Naive B cell (primary cell): ENCODE data around the gene PACSIN1. TPM values are rescaled to one million over a fixed set of nuclear protein-coding genes. Genes with fewer than 3 reads are reported as not detected.

Experiments used
- ATAC-seq, 2 donors: fragments of 150-1000 bp; cut with Tn5 transposase; 2 replicates each; pipeline ENCODE4 v1.10.0; 2021; ENCODE audit warnings: low read depth in 2 of 2, mild to moderate bottlenecking in 2 of 2, moderate library complexity in 2 of 2
- DNase-seq: peaks from one replicate; pipeline ENCODE4 v3.0.0; 2022
- H3K27ac Mint-ChIP-seq, 6 donors: one replicate each; pipeline ENCODE4 v1.8.0; 2020 to 2022; ENCODE audit warnings: mild to moderate bottlenecking in 6 of 6, mixed read lengths in 6 of 6, moderate library complexity in 5 of 6, inconsistent platforms in 2 of 6
- H3K27me3 Mint-ChIP-seq, 3 donors: one replicate each; pipeline ENCODE4 v1.8.0; 2021 to 2022; ENCODE audit warnings: mixed read lengths in 3 of 3, mild to moderate bottlenecking in 1 of 3
- H3K36me3 Mint-ChIP-seq, 2 donors: one replicate each; pipeline ENCODE4 v1.8.0; 2020 to 2022; ENCODE audit warnings: mixed read lengths in 2 of 2, inconsistent platforms in 1 of 2, mild to moderate bottlenecking in 1 of 2
- H3K4me1 Mint-ChIP-seq, 3 donors: one replicate each; pipeline ENCODE4 v1.8.0; 2020 to 2022; ENCODE audit warnings: mixed read lengths in 3 of 3, inconsistent platforms in 1 of 3, mild to moderate bottlenecking in 1 of 3, moderate library complexity in 1 of 3
- H3K4me3 Mint-ChIP-seq, 8 donors: one replicate each; pipeline ENCODE4 v1.8.0; 2020 to 2022; ENCODE audit warnings: mild to moderate bottlenecking in 8 of 8, mixed read lengths in 8 of 8, moderate library complexity in 8 of 8, inconsistent platforms in 2 of 8
- H3K9me3 Mint-ChIP-seq, 7 donors: one replicate each; pipeline ENCODE4 v1.8.0; 2020 to 2022; ENCODE audit warnings: mixed read lengths in 7 of 7, mild to moderate bottlenecking in 5 of 7, inconsistent platforms in 2 of 7, moderate library complexity in 1 of 7
- polyA plus RNA-seq, 6 donors: library from polyadenylated mRNA; unstranded; fragments of 300-500 nt; fragmentation: Illumina TruSeq; gene quantifications; one replicate each; pipeline ENCODE4 v1.2.3, GENCODE V29; 2021; ENCODE audit warnings: low read depth in 6 of 6

PACSIN1 gene
- polyA plus RNA-seq, 6 donors from 2014 or later: not detected

GRCh38 chr6:34525431-34526175 is 59.7 kb downstream of the PACSIN1 start:
- DNase-seq: no peak
- H3K4me1 Mint-ChIP-seq: peaks cover 10 to 17% (median 12%) of the 10 kb centered on the region in 3 donors
- no peaks in the 10 kb centered on the region for H3K27me3 Mint-ChIP-seq
- no peaks in the 10 kb centered on the region for H3K9me3 Mint-ChIP-seq
- ATAC-seq: no peak
- H3K36me3 Mint-ChIP-seq: no peaks in the 10 kb centered on the region
- peak overlapping the region in 3 of 8 donors; percentile 9 to 86 (median 34) for H3K4me3 Mint-ChIP-seq
- no peak overlapping the region for H3K27ac Mint-ChIP-seq

GRCh38 chr6:34526241-34526972 is 60.5 kb downstream of the PACSIN1 start:
- no peaks in the 10 kb centered on the region for H3K9me3 Mint-ChIP-seq
- H3K27me3 Mint-ChIP-seq: no peaks in the 10 kb centered on the region
- peak overlapping the region in 2 of 6 donors; percentile 18 to 27 for H3K27ac Mint-ChIP-seq
- DNase-seq (no peak), ATAC-seq (no peak)
- H3K4me1 Mint-ChIP-seq: peaks cover 4 to 15% (median 12%) of the 10 kb centered on the region in 3 donors
- peak overlapping the region in 5 of 8 donors; percentile 41 to 68 (median 63) for H3K4me3 Mint-ChIP-seq
- H3K36me3 Mint-ChIP-seq: no peaks in the 10 kb centered on the region

DNA sequence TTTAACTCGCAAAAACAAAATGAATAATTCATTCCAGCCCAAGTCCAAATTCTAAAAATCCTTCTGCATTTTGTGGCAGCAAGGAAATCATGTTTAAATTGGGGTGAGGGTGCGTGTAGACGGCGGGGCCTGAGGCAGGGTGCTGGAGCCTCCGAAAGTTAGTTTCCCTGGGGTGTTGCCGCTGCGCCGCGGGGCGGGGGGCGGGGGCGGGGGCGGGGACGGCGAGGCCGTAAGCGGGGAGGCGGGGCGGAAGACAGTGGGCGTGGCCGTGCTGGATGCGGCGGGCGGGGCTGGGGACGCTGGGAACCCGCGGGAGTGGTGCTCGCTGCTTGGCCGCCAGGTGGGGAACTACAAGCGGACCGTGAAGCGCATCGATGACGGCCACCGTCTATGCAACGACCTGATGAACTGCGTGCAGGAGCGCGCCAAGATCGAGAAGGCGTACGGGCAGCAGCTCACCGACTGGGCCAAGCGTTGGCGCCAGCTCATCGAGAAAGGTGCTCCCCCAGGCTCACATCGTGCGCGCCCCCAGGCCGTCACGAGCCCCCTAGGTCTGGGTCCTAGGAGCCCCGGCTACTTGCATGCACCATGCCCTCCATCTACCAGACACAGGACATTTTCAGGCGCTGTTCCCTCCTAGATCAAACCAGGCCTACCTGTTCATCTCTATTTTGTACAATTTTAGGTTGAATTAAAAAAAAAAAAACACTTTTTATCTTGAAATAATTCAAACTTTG is 61.3 kb downstream of the PACSIN1 start:
- Mint-ChIP-seq H3K36me3 (no peaks in the 10 kb centered on the region), H3K4me3 (peak overlapping the region; percentile 7 to 84 (median 70)), H3K27ac (peak overlapping the region; percentile 59 to 94 (median 84)), H3K9me3 (peaks cover 0 to 2% (median 0%) of the 10 kb centered on the region in 7 donors), H3K27me3 (no peaks in the 10 kb centered on the region), H3K4me1 (peaks cover 0 to 8% (median 7%) of the 10 kb centered on the region in 3 donors)
- peak; percentile 96 to 98 for ATAC-seq
- peak; percentile 92 for DNase-seq

DNA sequence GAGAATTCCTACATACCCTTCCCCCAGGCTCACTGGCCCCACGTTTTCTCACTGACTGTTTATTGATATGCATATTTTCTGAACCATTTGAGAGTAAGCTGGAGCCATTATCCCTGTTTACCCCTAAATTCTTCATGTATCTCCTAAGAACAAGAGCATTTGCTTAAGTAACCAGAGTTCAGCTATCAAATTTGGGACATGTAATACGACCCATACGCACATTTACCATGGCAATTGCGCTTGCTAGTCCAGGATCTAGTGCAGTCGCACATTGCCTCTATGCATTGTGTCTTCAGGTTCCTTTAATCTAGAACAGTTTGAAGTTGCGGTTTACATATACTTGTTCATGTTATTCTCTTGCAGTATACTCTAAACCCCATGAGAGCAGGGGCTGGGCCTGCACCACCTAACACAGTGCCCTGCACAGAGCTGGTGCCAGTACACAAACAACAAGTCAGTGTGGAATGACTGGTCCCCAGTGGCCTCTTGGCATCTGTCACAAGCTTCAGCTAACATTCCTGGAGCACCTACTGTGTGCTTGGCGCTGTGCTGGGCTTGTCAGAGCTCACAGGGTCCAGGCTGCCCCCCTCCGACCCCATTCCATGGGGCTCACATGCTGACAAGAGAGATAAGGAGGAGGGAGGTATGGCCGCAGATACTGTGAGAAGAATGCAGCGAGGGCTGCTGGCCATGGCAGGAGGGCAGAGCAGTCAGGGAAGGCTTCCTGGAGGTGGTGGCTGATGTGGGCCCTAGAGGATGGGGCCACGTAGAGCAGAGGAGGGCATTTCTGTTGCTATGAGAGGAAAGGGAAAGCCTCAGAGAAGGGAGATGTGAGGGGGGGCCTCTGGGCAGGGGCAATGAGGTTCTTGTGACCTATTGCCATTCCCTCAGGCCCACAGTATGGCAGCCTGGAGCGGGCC is 62.1 kb downstream of the PACSIN1 start:
- no peak for DNase-seq
- peak overlapping the region in 5 of 6 donors; percentile 35 to 94 (median 92) for H3K27ac Mint-ChIP-seq
- H3K4me1 Mint-ChIP-seq: peaks cover 0 to 8% (median 7%) of the 10 kb centered on the region in 3 donors

DNA sequence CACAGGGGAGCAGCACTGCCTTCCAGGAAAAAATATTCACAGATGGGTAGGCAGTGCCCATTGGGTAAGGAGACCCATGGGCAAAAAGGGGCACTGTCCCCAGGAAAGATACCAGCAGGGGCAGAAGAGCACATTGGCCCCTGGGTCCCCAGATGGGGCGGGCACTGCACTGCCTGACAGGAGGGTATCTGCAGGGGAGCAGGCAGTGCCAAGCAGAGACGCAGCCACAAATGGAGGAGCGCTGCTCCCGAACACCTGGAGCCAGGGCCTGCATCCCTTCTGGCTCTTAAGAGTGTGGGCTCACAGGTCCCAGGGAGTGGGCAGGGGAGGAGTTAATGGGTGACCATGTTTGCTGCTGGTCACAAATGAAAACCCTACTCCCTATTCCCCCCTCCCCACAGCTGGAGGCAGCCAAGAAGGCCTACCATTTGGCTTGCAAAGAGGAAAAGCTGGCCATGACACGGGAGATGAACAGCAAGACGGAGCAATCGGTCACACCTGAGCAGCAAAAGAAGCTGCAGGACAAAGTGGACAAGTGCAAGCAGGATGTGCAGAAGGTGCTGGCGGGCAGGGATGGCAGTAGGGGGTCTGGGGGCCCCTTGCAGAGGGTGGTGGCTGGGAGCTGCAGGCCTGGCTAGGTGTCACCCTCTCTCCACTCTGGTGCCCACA is 63.3 kb downstream of the PACSIN1 start:
- no peak for ATAC-seq
- H3K4me3 Mint-ChIP-seq: peak overlapping the region in 1 of 8 donors; percentile 39
- peak overlapping the region in 1 of 6 donors; percentile 91 for H3K27ac Mint-ChIP-seq
- H3K4me1 Mint-ChIP-seq: peaks cover 0 to 8% (median 7%) of the 10 kb centered on the region in 3 donors
- peaks cover 0 to 2% (median 0%) of the 10 kb centered on the region in 7 donors for H3K9me3 Mint-ChIP-seq
- H3K27me3 Mint-ChIP-seq: no peaks in the 10 kb centered on the region
- no peaks in the 10 kb centered on the region for H3K36me3 Mint-ChIP-seq
- no peak for DNase-seq

More for the DNA sequence above, 62.1 kb downstream of the PACSIN1 start:
- no peak for ATAC-seq
- Mint-ChIP-seq H3K9me3 (peaks cover 0 to 2% (median 0%) of the 10 kb centered on the region in 7 donors), H3K27me3 (no peaks in the 10 kb centered on the region), H3K36me3 (no peaks in the 10 kb centered on the region), H3K4me3 (peak overlapping the region; percentile 2 to 84 (median 63))

GRCh38 chr6:34529665-34530327 is 63.9 kb downstream of the PACSIN1 start:
- DNase-seq (no peak), ATAC-seq (no peak)
- Mint-ChIP-seq H3K4me1 (peaks cover 0 to 8% (median 7%) of the 10 kb centered on the region in 3 donors), H3K4me3 (peak overlapping the region in 1 of 8 donors; percentile 39), H3K9me3 (peaks cover 0 to 2% (median 0%) of the 10 kb centered on the region in 7 donors), H3K27ac (peak overlapping the region in 1 of 6 donors; percentile 47), H3K27me3 (no peaks in the 10 kb centered on the region), H3K36me3 (no peaks in the 10 kb centered on the region)

GRCh38 chr6:34530753-34531365 is 65.0 kb downstream of the PACSIN1 start:
- Mint-ChIP-seq H3K36me3 (no peaks in the 10 kb centered on the region), H3K27me3 (no peaks in the 10 kb centered on the region), H3K4me1 (peaks cover 0 to 8% (median 7%) of the 10 kb centered on the region in 3 donors), H3K27ac (peak overlapping the region in 1 of 6 donors; percentile 70), H3K9me3 (peaks cover 0 to 2% (median 0%) of the 10 kb centered on the region in 7 donors), H3K4me3 (peak overlapping the region in 2 of 8 donors; percentile 15 to 72)
- DNase-seq (no peak), ATAC-seq (no peak)

GRCh38 chr6:34531580-34532201 is 65.8 kb downstream of the PACSIN1 start:
- no peaks in the 10 kb centered on the region for H3K36me3 Mint-ChIP-seq
- ATAC-seq: peak in 1 of 2 donors; percentile 13
- H3K4me3 Mint-ChIP-seq: peak overlapping the region in 5 of 8 donors; percentile 3 to 79 (median 54)
- peaks cover 0 to 8% (median 7%) of the 10 kb centered on the region in 3 donors for H3K4me1 Mint-ChIP-seq
- H3K27me3 Mint-ChIP-seq: no peaks in the 10 kb centered on the region
- peak overlapping the region in 1 of 6 donors; percentile 80 for H3K27ac Mint-ChIP-seq
- H3K9me3 Mint-ChIP-seq: peaks cover 0 to 2% (median 0%) of the 10 kb centered on the region in 7 donors
- peak; percentile 71 for DNase-seq

DNA sequence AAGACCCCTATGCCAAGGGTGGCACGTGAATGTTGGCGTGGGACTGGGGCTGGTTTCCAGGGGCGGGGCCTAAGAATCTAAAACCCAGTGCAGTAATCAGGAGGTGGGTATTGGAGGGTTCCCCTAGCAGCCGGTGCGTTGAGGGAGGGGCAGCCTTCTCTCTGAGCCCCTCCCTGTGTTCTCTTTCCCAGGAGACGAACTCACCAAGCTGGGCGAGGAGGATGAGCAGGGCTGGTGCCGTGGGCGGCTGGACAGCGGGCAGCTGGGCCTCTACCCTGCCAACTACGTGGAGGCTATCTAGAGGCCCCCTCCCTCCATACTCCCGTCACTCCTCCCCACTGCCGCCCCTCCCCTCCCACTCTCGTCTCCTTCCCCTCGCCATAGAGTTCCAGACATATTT is 66.4 kb downstream of the PACSIN1 start:
- Mint-ChIP-seq H3K4me3 (peak overlapping the region in 4 of 8 donors; percentile 47 to 79 (median 63)), H3K27me3 (no peaks in the 10 kb centered on the region), H3K9me3 (peaks cover 0 to 2% (median 0%) of the 10 kb centered on the region in 7 donors), H3K27ac (peak overlapping the region in 2 of 6 donors; percentile 44 to 80), H3K36me3 (no peaks in the 10 kb centered on the region), H3K4me1 (peaks cover 0 to 7% (median 5%) of the 10 kb centered on the region in 3 donors)
- no peak for ATAC-seq
- DNase-seq: no peak

GRCh38 chr6:34534146-34534545 is 68.3 kb downstream of the PACSIN1 start:
- Mint-ChIP-seq H3K36me3 (no peaks in the 10 kb centered on the region), H3K4me1 (peaks cover 0 to 3% (median 0%) of the 10 kb centered on the region in 3 donors), H3K4me3 (no peak overlapping the region), H3K27me3 (no peaks in the 10 kb centered on the region), H3K27ac (no peak overlapping the region), H3K9me3 (peaks cover 0 to 2% (median 0%) of the 10 kb centered on the region in 7 donors)
- DNase-seq: no peak
- ATAC-seq: no peak

DNA sequence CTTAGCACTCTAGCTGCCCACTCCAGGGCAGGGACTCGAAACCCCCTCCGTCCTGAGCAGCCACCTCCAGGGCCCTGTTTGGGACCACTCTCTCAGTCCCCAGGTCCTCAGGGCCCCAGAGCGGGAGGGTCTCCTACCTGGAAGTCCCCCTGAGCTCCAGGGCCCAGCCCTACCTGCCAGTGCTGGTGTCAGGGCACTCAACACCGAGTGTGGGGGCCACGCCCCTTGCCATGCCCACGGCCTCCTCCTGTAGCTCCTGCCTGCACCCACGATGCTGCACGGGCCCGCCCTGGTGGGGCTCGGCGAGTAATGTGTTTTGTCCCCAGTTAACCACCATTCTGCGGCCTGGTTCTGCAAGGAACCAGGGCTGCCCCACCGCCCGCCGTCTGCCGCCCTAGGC is 68.8 kb downstream of the PACSIN1 start:
- peak overlapping the region in 1 of 6 donors; percentile 86 for H3K27ac Mint-ChIP-seq
- H3K4me1 Mint-ChIP-seq: no peaks in the 10 kb centered on the region
- no peaks in the 10 kb centered on the region for H3K27me3 Mint-ChIP-seq
- H3K4me3 Mint-ChIP-seq: no peak overlapping the region
- DNase-seq (no peak), ATAC-seq (no peak)
- H3K9me3 Mint-ChIP-seq: peaks cover 0 to 2% (median 0%) of the 10 kb centered on the region in 7 donors
- no peaks in the 10 kb centered on the region for H3K36me3 Mint-ChIP-seq
